GM12891 (cell line): Measurements from ENCODE around the gene WBP2NL.
"Not testable (repeated sequence)": the region's sequence is repeated elsewhere in the genome, so short reads cannot be mapped to it uniquely, and the experiment has no call there.

ENCODE experiments used
- DNase-seq: peaks from one replicate; pipeline ENCODE4 v3.0.0; 2011; ENCODE audit warnings: low spot score; ENCODE audit not compliant: insufficient read length
- FAIRE-seq: peaks from 2 replicates; lab custom pipeline; 2011; peaks lifted over from hg19 to GRCh38; lab: Jason Lieb, UNC
- PAX5 ChIP-seq: IDR thresholded peaks from 2 replicates; pipeline ENCODE4 v1.6.1; 2011; ENCODE audit warnings: low read length, moderate library complexity, mild to moderate bottlenecking; ENCODE audit not compliant: insufficient read depth, severe bottlenecking
- POLR2A ChIP-seq: IDR thresholded peaks from 2 replicates; pipeline ENCODE4 v1.6.1; 2011; ENCODE audit warnings: low read depth, low read length, control low read depth
- POLR2AphosphoS5 ChIP-seq: IDR thresholded peaks from 2 replicates; pipeline ENCODE4 v1.6.1; 2011; ENCODE audit warnings: low read depth, low read length, control low read depth
- POU2F2 ChIP-seq: IDR thresholded peaks from 2 replicates; pipeline ENCODE4 v1.6.1; 2011; ENCODE audit warnings: low read depth, mild to moderate bottlenecking, control low read depth, low read length, moderate library complexity
- SPI1 ChIP-seq: IDR thresholded peaks from 2 replicates; pipeline ENCODE4 v1.6.1; 2011; ENCODE audit warnings: low read depth, low read length, control low read depth
- TAF1 ChIP-seq: IDR thresholded peaks from 2 replicates; pipeline ENCODE4 v1.6.1; 2011; ENCODE audit warnings: low read depth, low read length, control low read depth

WBP2NL gene

GRCh38 chr22:42069801-42070516, 71.4 kb downstream of the WBP2NL start:
- DNase-seq: peak; percentile 38
- TF ChIP-seq POU2F2: no peak
- TF ChIP-seq SPI1: peak; percentile 75
- no peak for FAIRE-seq

GRCh38 chr22:42070517-42071422, 72.2 kb downstream of the WBP2NL start, which contains the start of gene NAGA:
TSS of gene NAGA (minus strand) at chr22:42070812. CDS start at chr22:42070297, 515 bp downstream.
- FAIRE-seq (peak; percentile 99), DNase-seq (peak; percentile 96)
- peak; percentile 66 for TF ChIP-seq POLR2AphosphoS5
- peak; percentile 4; the same call in 1 of the 2 replicates for TF ChIP-seq SPI1
- no peak for TF ChIP-seq POU2F2

GRCh38 chr22:42071508-42071907, 72.9 kb downstream of the WBP2NL start:
- not testable (repeated sequence) for DNase-seq, FAIRE-seq

GRCh38 chr22:42072606-42073330, 74.2 kb downstream of the WBP2NL start:
- FAIRE-seq (peak; percentile 23), DNase-seq (no peak)
- no peak for TF ChIP-seq SPI1
- TF ChIP-seq PAX5: no peak
- TF ChIP-seq TAF1: no peak
- no peak for TF ChIP-seq POLR2AphosphoS5
- no peak for TF ChIP-seq POU2F2
- TF ChIP-seq POLR2A: no peak

- DNase-seq: no peak
- TF ChIP-seq POU2F2 (no peak), POLR2A (no peak), SPI1 (no peak), POLR2AphosphoS5 (no peak), TAF1 (no peak), PAX5 (no peak)
- FAIRE-seq: no peak
These were observed 75.0 kb downstream of the WBP2NL start for GRCh38 chr22:42073621-42074041.

- FAIRE-seq (peak; percentile 51), DNase-seq (no peak)
- TF ChIP-seq POLR2A (no peak), SPI1 (no peak), POU2F2 (no peak), PAX5 (no peak), POLR2AphosphoS5 (no peak)
These were observed 75.7 kb downstream of the WBP2NL start, which contains the start of gene PHETA2 for GRCh38 chr22:42074132-42074811. TSS of gene PHETA2 (plus strand) at chr22:42074248. CDS start at chr22:42077294, 3,046 bp downstream.

- TF ChIP-seq TAF1: no peak
- no peak for TF ChIP-seq SPI1
- TF ChIP-seq POU2F2: no peak
- TF ChIP-seq PAX5: no peak
- TF ChIP-seq POLR2AphosphoS5: no peak
- no peak for TF ChIP-seq POLR2A
- DNase-seq (no peak), FAIRE-seq (peak; percentile 41)
These were observed 76.5 kb downstream of the WBP2NL start for GRCh38 chr22:42074846-42075676.

GRCh38 chr22:42076764-42077485, 78.3 kb downstream of the WBP2NL start:
- FAIRE-seq: no peak
- no peak for DNase-seq
- no peak for TF ChIP-seq SPI1
- no peak for TF ChIP-seq TAF1
- no peak for TF ChIP-seq POU2F2
- TF ChIP-seq PAX5: no peak
- TF ChIP-seq POLR2AphosphoS5: no peak
- TF ChIP-seq POLR2A: no peak
